ENCODE measurements around the gene GPC6.
A peak's percentile ranks its signal among the peaks of the same experiment; 100 is the strongest.

Gene GPC6

GRCh38 chr13:94157705-94158218 is 931.2 kb downstream of the GPC6 start:
- no peak for DNase-seq (ENCODE audit: low spot score)

- DNase-seq (ENCODE audit: low spot score) = no peak
Observed at GRCh38 chr13:94160875-94161274, 934.3 kb downstream of the GPC6 start.

GRCh38 chr13:94162289-94162688 is 935.7 kb downstream of the GPC6 start:
- DNase-seq (ENCODE audit: low spot score) = no peak

- DNase-seq (ENCODE audit: low spot score) = no peak
Observed at GRCh38 chr13:94163535-94163934, 936.9 kb downstream of the GPC6 start.

GRCh38 chr13:94168783-94169453 is 942.3 kb downstream of the GPC6 start:
- no peak for DNase-seq (ENCODE audit: low spot score)

GRCh38 chr13:94169454-94170144 is 943.0 kb downstream of the GPC6 start:
- no peak for DNase-seq (ENCODE audit: low spot score)

- DNase-seq (ENCODE audit: low spot score) = no peak
Observed at GRCh38 chr13:94170145-94170571, 943.6 kb downstream of the GPC6 start.

GRCh38 chr13:94172416-94172815 is 945.8 kb downstream of the GPC6 start:
- DNase-seq (ENCODE audit: low spot score) = no peak

- DNase-seq (ENCODE audit: low spot score) = no peak
Observed at GRCh38 chr13:94173312-94173854, 946.8 kb downstream of the GPC6 start.

- DNase-seq (ENCODE audit: low spot score) = no peak
Observed at GRCh38 chr13:94174009-94174408, 947.4 kb downstream of the GPC6 start.

GRCh38 chr13:94175076-94175475 is 948.5 kb downstream of the GPC6 start:
- no peak for DNase-seq (ENCODE audit: low spot score)

GRCh38 chr13:94176561-94176960 is 950.0 kb downstream of the GPC6 start:
- no peak for DNase-seq (ENCODE audit: low spot score)

- no peak for DNase-seq (ENCODE audit: low spot score)
Observed at GRCh38 chr13:94177041-94177440, 950.4 kb downstream of the GPC6 start.

GRCh38 chr13:94178625-94179244 is 952.1 kb downstream of the GPC6 start:
- peak; percentile 18 for DNase-seq (ENCODE audit: low spot score)

- no peak for DNase-seq (ENCODE audit: low spot score)
Observed at GRCh38 chr13:94181461-94182107, 955.0 kb downstream of the GPC6 start.

GRCh38 chr13:94182185-94182761 is 955.7 kb downstream of the GPC6 start:
- DNase-seq (ENCODE audit: low spot score) = no peak

- no peak for DNase-seq (ENCODE audit: low spot score)
Observed at GRCh38 chr13:94186470-94186869, 959.9 kb downstream of the GPC6 start.

- DNase-seq (ENCODE audit: low spot score) = no peak
Observed at GRCh38 chr13:94188201-94188854, 961.7 kb downstream of the GPC6 start.

GRCh38 chr13:94192431-94192975 is 965.9 kb downstream of the GPC6 start:
- DNase-seq (ENCODE audit: low spot score) = peak; percentile 32

GRCh38 chr13:94195715-94196114 is 969.1 kb downstream of the GPC6 start:
- DNase-seq (ENCODE audit: low spot score) = no peak

GRCh38 chr13:94196413-94196812 is 969.8 kb downstream of the GPC6 start:
- no peak for DNase-seq (ENCODE audit: low spot score)

Measured in SK-N-DZ (cell line).